HG02885 (cell line): ENCODE results near the gene COPG1.
"Not testable (repeated sequence)": the region's sequence is repeated elsewhere in the genome, so short reads cannot be mapped to it uniquely, and the experiment has no call there.

Source experiments
- ATAC-seq: cut with Tn5 transposase; IDR thresholded peaks from one replicate; pipeline ENCODE4 v1.9.1; 2021; ENCODE audit warnings: mild to moderate bottlenecking; ENCODE audit not compliant: unreplicated experiment, poor library complexity

COPG1 gene

DNA sequence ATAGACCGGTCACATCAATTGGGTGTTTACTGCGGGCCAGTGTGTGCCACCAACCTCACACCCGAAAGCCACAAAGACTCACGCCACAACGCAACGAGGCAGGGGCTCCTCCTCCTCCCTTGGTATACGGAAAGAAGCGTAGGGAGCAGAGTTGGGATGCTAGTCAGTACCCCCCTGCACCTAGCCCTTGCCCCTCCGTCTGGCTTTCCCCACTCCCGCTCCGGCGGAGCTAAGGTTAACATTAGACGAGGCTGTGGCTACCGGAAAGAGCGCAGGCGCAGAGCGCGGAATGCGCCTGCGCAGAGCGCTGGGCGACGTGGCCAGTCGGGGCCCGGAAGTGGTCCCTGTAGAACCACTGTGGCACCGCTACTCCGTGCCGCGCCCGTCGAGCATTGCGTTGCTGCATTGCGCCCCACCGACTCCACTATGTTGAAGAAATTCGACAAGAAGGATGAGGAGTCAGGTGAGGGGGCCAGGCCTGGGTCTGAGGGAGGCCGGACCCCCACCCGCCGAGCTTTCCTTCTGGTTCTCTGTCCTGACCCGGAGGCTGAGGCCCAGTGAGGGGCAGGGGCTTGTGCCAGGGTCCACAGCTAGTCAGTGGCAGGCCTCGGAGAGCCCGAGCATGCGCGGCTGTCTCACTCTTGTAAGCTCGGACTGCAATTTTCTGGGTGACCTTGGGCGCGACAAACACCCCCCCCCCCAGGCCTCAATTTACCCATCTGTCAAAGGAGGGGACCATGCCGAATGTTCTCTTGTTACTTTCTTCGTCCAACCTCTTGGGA lies at the start of gene COPG1:
TSS of gene COPG1 (plus strand) at position 323 of the 782 bp plus-strand sequence. CDS start at position 427, 104 bp downstream.
- ATAC-seq = peak; percentile 91

DNA sequence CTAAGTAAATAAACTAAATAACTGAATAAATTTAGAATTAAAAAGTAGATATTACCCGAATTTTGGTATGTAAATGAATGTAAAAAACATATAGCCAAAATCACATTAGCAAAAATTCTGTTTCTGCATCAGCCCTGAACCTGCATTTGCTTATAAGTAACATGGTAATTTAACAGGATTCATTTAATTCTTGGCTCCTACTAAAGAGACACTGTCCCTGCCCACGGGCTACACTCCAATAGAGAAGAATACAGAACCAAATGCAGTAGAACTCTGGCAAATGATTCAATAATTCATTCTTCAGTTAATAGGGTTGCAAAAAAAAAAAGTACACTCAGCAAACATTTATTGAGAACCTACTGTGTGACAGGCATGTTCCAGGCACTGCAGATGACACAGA lies 44.9 kb upstream of the COPG1 start:
- no peak for ATAC-seq

- no peak for ATAC-seq
These were observed 44.1 kb upstream of the COPG1 start for GRCh38 chr3:129205109-129205832.

DNA sequence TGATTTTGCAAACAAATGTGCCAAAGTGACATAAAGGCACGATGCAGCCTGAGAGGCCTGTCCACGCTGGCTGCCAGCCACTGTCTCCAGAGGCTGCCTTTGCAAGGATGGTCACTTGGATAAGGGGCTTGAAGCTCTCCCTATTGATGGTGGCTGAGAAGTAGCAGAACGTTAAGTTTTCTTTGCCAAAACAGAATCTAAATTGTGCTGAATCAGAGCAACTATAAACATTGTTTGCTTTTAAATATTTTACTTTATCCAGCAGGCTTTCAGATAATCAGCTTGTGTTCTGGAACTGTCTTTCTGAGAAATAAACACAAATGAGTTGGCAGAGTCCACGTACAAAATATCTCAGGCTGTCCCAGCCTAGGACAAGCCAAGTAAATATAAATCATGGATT lies 41.9 kb upstream of the COPG1 start:
- ATAC-seq = no peak

GRCh38 chr3:129211345-129211744 lies 38.1 kb upstream of the COPG1 start:
- no peak for ATAC-seq

DNA sequence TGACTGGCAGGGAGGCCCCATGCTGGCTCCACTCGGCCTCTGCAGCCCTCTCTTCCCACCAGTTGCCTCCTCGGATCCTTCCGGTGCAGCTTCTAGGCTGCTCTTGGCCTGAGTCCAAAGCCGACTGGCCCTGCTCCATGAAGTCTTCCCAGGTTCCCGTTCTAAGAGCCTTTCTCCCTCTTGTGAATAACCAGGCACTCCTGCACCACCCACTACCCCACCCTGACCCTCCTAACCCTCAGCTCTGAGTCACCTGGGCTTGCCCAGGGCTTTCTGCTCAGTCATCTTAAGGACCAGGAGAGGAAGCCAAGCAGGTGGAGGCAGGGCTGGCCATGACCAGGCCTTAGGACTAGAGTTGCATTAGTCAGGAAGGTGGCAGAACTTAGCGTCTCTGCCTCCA lies 37.6 kb upstream of the COPG1 start:
- no peak for ATAC-seq

GRCh38 chr3:129213238-129213637 lies 36.2 kb upstream of the COPG1 start:
- no peak for ATAC-seq

DNA sequence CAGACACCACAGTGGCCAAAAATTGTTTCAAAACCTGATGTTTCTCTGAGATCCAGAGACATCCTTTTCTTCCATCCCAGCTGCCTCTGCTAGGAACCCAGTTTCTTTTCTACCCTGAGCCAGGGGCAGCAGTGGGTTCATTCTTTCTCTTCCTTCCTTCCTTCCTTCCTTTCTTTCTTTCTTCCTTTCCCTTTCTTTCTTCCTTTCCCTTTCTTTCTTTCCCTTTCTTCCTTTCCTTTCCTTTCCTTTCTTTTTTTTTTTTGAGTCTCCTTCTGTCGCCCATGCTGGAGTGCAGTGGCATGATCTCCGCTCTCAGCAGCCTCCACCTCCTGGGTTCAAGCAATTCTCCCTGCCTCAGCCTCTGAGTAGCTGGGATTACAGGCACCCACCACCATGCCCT lies 30.7 kb upstream of the COPG1 start:
- no peak for ATAC-seq

GRCh38 chr3:129224387-129224786 lies 25.0 kb upstream of the COPG1 start:
- ATAC-seq = not testable (repeated sequence)

- ATAC-seq = no peak
These were observed 24.4 kb upstream of the COPG1 start for GRCh38 chr3:129224984-129225393.

DNA sequence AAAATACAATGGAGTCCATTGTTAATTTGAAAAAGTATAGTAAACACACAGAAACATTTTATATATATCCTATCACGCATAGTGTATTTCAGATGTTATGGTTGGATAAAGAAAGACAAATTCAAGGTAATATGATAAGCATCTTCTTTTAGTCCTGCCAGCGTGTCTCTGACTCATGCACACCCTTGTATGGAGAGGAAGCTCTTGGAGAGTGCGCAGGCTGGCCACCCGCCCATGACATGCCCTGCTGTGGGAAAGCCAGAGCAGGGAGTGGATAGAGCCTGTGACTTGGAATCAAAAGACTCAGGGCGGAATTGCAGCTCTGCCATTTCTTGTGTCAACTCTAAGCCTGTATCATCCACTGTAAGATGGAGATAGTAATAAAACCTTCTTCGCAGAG lies 23.0 kb upstream of the COPG1 start:
- no peak for ATAC-seq

DNA sequence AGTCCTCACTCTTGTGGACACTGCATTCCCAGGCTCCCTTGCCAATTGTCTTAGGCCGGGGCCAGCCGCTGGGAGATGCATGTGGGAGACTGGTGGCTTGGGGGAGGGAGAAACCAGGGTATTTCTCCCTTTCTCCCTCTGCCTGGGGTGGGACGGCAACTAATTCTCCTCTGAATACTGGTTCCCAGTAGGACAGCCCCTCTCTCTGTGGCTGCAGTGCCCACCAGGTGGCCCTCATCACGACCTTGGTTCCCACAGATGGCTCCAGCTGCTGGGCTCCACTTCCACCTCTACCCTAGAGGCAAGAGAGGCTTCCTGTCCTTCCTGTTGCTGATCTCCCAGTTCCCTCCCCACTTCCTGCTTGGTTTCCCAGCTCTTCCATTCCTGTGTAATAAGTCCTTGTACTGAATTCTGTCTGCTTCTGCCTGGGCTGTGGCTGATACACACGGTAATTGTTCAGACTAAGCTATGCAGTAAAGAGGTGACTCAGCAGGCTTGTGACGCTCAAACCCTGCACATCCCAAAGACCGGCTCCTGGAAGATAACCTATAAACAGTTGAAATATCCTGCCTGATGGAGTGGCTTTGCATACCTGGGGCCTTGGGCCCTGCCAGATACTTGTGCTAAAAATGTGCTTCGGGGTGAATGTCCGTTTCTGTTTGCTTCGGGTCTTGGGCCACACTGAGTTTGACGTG lies 20.4 kb upstream of the COPG1 start:
- no peak for ATAC-seq

GRCh38 chr3:129230311-129231019 lies 18.9 kb upstream of the COPG1 start:
- no peak for ATAC-seq

DNA sequence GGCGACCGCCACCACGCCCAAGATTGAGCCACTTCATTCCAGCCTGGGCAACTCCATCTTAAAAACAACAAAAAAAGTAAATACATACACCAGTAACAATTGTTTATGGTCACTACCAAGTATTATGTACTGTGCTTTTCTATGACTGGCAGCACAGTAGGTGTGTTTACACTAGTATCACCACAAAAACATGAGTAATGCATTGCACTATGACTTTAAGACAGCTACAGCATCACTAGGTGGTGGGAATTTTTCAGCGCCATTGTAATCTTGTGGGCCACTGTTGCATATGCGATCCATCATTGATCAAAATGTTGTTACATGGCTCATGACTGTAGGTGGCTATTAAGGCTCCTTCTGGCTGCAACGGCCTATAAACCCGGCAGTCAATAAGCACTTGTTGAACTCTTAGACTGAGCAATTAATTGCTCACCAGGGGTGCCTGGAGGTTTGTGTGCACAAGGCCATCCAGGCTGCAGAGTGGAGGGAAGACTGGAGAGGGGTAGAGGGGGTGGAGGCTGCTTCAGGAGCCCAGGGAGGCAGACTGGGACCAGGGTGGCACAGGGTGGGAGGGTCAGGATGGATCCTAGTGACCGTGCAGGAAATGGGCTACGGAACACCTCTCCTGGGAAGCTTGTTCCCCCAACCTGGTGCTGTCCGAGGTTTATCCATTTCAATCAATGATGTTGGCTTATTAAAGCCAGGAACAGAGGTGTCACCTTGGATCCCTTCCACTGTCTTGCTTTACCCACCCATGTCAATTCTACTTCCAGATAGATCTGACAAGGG lies 17.9 kb upstream of the COPG1 start:
- ATAC-seq = no peak

- ATAC-seq = peak; percentile 85
These were observed 15.9 kb upstream of the COPG1 start for GRCh38 chr3:129233538-129233937.

GRCh38 chr3:129234441-129234840 lies 15.0 kb upstream of the COPG1 start:
- no peak for ATAC-seq

DNA sequence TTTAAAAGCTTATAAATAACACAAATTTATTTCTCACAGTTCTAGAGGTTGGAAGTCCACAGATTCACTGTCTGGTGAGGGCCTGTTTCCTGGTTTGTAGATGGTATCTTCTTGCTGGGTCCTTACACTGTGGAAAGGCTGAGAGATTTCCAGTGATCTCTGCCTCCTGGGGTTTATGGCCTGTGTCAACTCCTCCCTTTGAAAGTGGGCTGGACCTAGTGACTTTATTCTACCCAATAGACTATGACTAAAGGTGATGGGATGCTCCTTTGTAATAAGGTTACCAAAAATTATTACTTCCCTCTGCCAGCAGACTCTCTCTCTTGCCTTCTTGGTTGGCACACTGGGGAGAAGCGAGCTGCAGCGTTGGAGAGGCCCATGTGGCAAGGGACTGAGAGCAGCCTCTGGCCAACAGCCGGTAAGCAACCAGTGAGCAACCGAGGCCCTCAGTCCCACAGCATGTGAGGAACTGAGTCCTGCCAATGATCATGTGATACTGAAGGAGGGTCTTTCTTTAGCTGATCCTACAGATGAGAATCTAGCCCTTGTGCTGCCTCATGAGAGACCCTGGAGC lies 14.0 kb upstream of the COPG1 start:
- ATAC-seq = no peak

DNA sequence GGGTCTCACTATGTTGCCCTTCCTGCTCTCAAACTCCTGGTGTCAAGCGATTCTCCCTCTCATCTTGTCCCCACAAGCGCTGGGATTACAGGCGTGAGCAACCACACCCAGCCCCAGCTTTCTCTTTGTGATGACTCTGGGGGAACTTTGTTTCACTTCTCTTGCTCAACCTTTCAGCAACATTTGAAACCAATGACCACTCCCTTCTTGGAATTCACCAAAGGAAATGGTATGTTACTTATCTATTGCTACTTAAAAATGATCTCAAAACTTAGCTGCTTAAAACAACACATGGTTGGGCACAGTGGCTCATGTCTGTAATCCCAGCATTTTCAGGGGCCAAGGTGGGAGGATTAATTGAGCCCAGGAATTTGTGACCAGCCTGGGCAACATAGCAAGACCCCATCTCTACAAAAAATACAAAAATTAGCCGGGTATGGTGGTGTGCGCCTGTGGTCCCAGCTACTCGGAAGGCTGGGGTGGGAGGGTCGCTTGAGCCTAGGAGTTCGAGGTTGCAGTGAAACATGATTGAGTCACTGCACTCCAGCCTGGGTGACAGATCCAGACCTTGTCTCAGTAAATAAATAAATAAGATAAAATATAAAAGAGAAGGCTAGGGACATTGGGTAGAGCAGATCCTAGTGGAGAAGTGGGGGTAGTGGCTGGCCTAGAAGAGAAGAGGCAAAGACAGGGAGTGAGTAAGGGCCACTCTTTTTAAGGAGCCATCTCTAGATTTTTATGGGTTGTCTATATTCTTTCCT lies 10.3 kb upstream of the COPG1 start:
- ATAC-seq = no peak

- ATAC-seq = no peak
These were observed 9.4 kb upstream of the COPG1 start for GRCh38 chr3:129239991-129240390.
